Activated T-cell treated with anti-CD3 and anti-CD28 coated beads, Interleukin-2, amount 50 U/mL, for 72 hours (primary cell): Measurements from ENCODE around the gene LRRN2. TPM values are rescaled to one million over a fixed set of nuclear protein-coding genes. Genes with fewer than 3 reads are reported as not detected.

Source experiments
- ATAC-seq, 2 donors: fragments of 150-1000 bp; cut with Tn5 transposase; replicated peaks in 1 of 2; 2 replicates each; pipeline ENCODE4 v1.10.0; 2021; ENCODE audit warnings: moderate library complexity in 2 of 2, mild to moderate bottlenecking in 1 of 2
- DNase-seq, 2 donors: peaks; one replicate each; pipeline ENCODE4 v3.0.0; 2021 to 2022; ENCODE audit warnings: mixed read lengths in 1 of 2
- H3K27ac Mint-ChIP-seq: one replicate; pipeline ENCODE4 v1.8.0; 2022; ENCODE audit warnings: mild to moderate bottlenecking, moderate library complexity, mixed read lengths
- H3K27me3 Mint-ChIP-seq: one replicate; pipeline ENCODE4 v1.8.0; 2022; ENCODE audit warnings: low read depth, mixed read lengths
- H3K36me3 Mint-ChIP-seq, 2 donors: one replicate each; pipeline ENCODE4 v1.8.0; 2022; ENCODE audit warnings: mixed read lengths in 2 of 2, mild to moderate bottlenecking in 1 of 2; ENCODE audit not compliant: insufficient read depth in 2 of 2
- H3K4me1 Mint-ChIP-seq: one replicate; pipeline ENCODE4 v1.8.0; 2022; ENCODE audit warnings: low read depth, mixed read lengths
- H3K4me3 Mint-ChIP-seq, 2 donors: one replicate each; pipeline ENCODE4 v1.8.0; 2022; ENCODE audit warnings: mild to moderate bottlenecking in 2 of 2, mixed read lengths in 2 of 2, moderate library complexity in 2 of 2
- H3K9me3 Mint-ChIP-seq, 2 donors: one replicate each; pipeline ENCODE4 v1.8.0; 2022; ENCODE audit warnings: mixed read lengths in 2 of 2
- total RNA-seq, 2 donors: library from RNA; stranded (reverse); gene quantifications; one replicate each; pipeline ENCODE4 v1.2.3, GENCODE V29; 2022

LRRN2 gene
- total RNA-seq, 2 donors from 2014 or later: not detected

DNA sequence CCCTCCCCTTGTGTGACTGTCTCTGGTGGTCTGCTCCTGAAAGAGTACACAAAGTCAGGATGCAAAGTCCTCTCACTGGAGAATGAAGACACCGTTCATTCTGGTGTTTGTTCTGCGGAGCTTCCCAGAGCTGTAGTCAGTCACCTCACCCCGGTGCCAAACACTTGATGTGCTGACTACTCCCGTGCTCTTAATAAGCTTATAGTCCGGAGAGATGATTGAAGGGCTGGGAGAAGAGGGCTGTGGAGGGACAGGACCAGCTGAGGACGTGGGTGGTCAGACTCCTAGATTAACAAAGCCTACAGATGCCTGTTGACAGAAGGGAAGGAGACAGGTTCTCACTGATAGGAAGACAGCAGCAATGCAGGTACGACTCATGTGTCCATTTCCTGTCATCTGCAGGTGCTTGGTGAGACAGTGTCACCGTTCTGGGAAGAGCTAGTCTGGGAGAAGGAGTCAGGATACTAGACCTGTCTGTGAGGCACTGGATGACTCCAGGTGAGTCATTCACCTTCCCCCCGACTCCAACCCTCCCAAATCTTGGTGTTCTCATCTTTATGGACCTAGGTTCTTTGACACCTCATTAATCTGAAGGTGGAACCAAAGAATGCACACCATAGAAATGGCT is 40.4 kb upstream of the LRRN2 start:
- ATAC-seq (peak; percentile 6 to 50), DNase-seq (no peak)

DNA sequence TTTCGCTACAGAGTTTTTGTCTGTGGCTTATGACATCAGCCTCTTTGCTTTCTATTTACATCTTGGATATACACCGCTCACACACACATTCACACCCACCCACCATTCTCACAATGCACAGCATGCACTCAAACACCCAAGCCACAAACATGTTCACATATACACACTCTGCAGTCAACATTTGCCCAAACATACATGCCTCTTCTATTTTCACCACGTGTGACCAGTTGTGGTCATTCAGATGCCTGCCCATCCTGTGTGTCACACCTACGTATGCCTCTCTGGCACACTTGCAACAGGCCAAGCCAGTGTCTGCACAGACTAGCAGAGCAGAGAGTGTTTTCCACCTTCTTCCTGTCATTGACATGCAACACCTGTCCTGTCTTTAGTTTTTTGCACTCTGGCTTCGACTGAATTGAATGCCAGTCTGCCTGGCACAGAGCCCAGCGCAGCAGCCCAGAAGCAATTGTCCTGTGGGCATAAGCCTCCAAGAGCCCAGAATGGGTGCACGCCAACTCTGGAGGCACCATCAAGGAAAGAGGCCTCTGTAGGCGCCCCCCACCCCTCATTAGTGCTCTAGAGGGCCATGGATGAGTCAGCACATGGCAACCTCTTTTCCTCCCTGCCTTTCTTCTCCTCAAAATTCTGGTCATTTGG is 37.7 kb upstream of the LRRN2 start:
- no peak overlapping the region for H3K27ac Mint-ChIP-seq

More for the DNA sequence above, 40.4 kb upstream of the LRRN2 start:
- peaks cover 21% of the 10 kb centered on the region for H3K4me1 Mint-ChIP-seq
- no peaks in the 10 kb centered on the region for H3K36me3 Mint-ChIP-seq
- H3K9me3 Mint-ChIP-seq: no peaks in the 10 kb centered on the region
- peaks cover 16% of the 10 kb centered on the region for H3K27me3 Mint-ChIP-seq
- no peak overlapping the region for H3K4me3 Mint-ChIP-seq
- H3K27ac Mint-ChIP-seq: no peak overlapping the region

DNA sequence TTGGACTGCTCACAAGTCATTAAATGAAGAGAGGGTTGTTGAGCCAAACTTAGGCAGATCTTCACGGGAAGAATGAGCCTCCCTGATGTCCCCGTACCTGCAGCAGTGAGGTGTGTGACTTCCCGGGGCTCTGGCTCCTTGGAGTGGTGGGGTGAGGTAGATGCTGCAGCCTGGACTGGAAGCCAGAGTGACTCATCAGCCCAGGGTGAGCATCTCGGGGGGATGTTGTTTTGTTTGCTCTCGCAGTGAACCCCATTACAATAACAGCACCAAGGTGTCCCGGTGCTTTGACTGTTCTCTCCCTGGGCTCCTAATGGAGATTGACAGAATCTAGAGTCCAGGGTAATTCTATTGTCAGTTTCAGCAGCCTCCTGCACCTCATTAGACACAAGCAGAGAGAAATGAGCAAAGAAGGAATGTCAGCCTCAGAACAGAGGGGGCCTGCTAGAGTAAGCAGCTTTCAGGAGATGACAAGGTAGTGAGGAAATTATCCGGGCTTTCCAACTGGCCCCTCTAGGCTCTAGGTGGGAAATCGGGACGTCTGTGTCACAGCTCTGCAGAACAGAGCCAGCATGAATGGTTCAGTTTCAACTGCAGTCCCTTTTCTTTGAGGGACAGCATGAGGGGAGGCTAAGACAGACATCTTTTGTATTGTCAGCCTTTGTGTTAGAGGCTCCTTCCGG is 36.0 kb upstream of the LRRN2 start:
- Mint-ChIP-seq H3K9me3 (no peaks in the 10 kb centered on the region), H3K4me3 (no peak overlapping the region), H3K27ac (no peak overlapping the region), H3K4me1 (peaks cover 19% of the 10 kb centered on the region), H3K36me3 (no peaks in the 10 kb centered on the region), H3K27me3 (peaks cover 9% of the 10 kb centered on the region)
- DNase-seq: no peak
- no peak for ATAC-seq

More for the DNA sequence above, 37.7 kb upstream of the LRRN2 start:
- Mint-ChIP-seq H3K4me1 (peaks cover 21% of the 10 kb centered on the region), H3K36me3 (no peaks in the 10 kb centered on the region), H3K4me3 (no peak overlapping the region), H3K27me3 (peaks cover 12% of the 10 kb centered on the region), H3K9me3 (no peaks in the 10 kb centered on the region)
- ATAC-seq: peak; percentile 63 to 80
- DNase-seq: peak; percentile 7

DNA sequence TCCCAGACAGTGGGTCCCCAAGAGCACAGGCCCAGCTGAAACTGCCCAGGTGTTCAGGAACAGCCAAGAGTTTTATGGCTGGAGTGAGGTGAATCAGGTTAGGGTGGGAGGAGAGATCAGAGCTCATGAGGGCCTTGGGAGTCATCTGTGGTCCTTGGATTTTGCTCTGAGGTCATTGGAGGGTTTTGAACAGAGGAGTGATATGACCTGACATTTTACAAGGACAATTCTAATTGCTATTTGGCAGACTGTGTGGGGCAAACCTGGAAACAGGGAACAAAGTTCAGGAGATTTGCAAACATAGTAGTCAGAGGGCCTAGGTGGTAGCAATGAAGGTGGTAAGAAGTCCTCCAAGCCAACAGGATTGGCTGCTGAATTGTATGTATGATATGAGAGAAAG is 31.1 kb upstream of the LRRN2 start:
- Mint-ChIP-seq H3K9me3 (no peaks in the 10 kb centered on the region), H3K4me1 (no peaks in the 10 kb centered on the region), H3K4me3 (no peak overlapping the region), H3K27ac (no peak overlapping the region), H3K36me3 (no peaks in the 10 kb centered on the region), H3K27me3 (peaks cover 16% of the 10 kb centered on the region)
- ATAC-seq: no peak
- DNase-seq: no peak

DNA sequence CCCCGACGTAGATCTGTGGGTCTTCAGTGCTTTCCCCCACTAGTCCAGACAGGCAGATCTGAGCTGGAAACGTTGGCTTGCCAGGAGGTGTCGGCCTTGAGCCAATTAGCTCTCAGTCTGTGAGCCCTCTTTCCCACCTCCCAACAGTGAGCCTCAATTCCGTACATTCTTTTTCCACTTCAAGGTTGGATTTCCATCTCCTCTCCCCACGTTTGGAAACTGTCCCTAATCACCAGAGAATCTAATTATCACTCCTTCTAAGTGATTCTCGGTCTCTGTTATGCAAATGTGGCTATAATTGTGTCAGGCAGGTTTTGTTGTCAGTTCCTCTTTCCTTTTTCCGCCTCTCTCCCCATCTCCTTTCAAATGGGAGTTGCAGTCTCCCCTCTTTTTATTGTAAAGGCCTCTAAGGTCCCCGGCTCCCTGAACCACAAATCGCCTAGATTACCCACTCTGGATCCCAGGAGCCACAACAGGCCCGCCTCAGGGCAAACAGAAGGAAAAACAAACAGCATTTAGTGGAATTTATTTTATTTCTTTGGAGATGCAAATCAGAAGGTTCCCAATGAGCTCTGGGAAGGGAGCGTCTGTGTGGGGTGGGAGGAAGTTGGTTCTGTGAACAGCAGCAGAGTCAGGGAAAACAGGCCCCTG is 29.4 kb upstream of the LRRN2 start:
- H3K4me1 Mint-ChIP-seq: no peaks in the 10 kb centered on the region
- H3K27ac Mint-ChIP-seq: no peak overlapping the region

DNA sequence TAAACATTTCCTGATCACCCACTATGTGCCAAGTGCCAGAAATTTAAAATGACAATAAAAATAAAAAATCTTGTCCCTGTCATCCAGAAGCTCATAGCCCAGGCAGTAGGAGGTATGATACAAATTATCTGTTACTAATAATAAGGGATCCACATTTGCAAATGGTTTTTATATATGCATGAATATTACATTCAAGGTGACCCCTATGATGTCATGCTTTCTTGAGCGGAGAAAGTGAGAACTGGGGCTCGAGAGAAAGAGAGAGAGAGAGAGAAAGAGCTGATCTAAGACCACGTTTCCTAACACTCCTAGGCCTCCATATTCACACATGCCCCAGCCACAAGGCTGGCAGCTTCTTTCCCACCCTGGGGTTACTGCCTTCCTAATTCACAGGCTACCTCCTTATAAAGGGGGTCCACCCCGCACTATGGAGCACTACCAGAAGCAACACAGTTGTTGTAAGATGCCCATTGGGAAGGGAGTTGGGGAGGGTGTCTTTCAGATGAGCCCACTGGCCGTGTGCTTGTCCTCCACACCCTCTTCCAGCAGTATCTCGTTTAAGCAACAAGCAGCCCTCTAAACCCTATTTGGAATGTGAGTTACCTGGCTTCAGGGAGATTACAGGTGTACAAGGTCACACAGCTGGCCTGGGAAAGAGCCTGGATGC is 28.8 kb upstream of the LRRN2 start:
- H3K4me1 Mint-ChIP-seq: no peaks in the 10 kb centered on the region
- H3K27ac Mint-ChIP-seq: no peak overlapping the region
- DNase-seq: no peak
- no peaks in the 10 kb centered on the region for H3K36me3 Mint-ChIP-seq
- H3K4me3 Mint-ChIP-seq: no peak overlapping the region
- peaks cover 16% of the 10 kb centered on the region for H3K27me3 Mint-ChIP-seq
- no peak for ATAC-seq
- H3K9me3 Mint-ChIP-seq: no peaks in the 10 kb centered on the region

More for the DNA sequence above, 29.4 kb upstream of the LRRN2 start:
- DNase-seq: no peak
- no peaks in the 10 kb centered on the region for H3K36me3 Mint-ChIP-seq
- ATAC-seq: no peak
- peaks cover 16% of the 10 kb centered on the region for H3K27me3 Mint-ChIP-seq
- no peaks in the 10 kb centered on the region for H3K9me3 Mint-ChIP-seq
- H3K4me3 Mint-ChIP-seq: no peak overlapping the region

DNA sequence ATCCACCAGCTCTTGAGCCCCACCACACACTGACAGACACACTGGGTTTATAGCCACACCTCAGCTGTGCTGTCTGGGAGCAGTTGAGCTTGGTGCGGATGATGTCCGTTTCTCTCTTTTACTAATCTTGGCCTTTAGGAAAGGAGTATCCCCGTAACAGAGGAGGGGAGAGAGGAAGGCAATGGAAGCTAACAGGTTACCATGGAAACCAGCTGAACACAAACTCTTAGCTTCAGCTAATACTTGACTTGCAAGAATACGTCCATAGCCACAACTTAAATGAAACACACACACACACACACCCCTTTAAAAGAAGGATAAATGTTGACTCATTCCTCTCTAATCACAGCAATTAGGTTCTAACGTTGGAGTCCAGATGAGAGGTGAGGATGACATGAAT is 28.0 kb upstream of the LRRN2 start:
- Mint-ChIP-seq H3K27me3 (peaks cover 16% of the 10 kb centered on the region), H3K4me3 (no peak overlapping the region), H3K9me3 (no peaks in the 10 kb centered on the region), H3K4me1 (no peaks in the 10 kb centered on the region), H3K36me3 (no peaks in the 10 kb centered on the region), H3K27ac (no peak overlapping the region)
- DNase-seq: no peak
- ATAC-seq: no peak

DNA sequence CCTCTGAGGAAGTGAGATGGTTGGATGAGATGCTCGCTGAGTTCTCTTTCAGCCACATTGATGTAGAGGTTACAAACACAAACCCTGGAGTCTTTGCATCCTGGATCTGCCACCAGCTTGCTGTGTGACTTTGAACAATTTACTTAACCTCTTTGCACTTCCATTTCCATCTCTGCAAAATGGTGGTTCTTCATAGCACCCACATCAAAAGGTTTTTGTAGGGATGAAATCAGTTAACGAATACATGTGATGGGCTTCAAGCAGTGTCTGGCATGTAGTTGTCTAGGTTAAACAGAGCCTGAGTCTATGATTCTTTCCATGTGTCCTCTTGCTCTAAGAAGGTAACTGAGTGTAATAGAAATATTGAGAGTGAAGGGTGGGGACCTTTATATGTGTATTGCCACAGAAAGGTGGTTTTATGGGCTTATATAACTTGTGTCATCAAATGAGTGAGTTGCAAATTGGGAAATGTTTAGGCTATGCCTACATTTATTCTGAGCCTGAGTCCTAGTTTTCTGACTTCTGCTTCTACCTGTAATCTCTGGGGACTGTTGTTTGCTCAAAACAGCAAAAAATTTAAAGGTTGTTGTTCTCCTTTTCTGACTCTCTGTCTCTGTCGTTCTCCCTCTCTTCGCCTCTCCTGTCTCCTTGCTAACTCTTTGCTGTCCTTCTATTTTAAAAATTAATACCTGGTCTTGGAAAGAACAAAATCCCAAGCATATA is 27.3 kb upstream of the LRRN2 start:
- ATAC-seq (no peak), DNase-seq (no peak)
- no peaks in the 10 kb centered on the region for H3K36me3 Mint-ChIP-seq
- H3K4me1 Mint-ChIP-seq: peaks cover 1% of the 10 kb centered on the region
- no peak overlapping the region for H3K4me3 Mint-ChIP-seq
- H3K27ac Mint-ChIP-seq: no peak overlapping the region
- H3K27me3 Mint-ChIP-seq: peaks cover 16% of the 10 kb centered on the region
- H3K9me3 Mint-ChIP-seq: no peaks in the 10 kb centered on the region

DNA sequence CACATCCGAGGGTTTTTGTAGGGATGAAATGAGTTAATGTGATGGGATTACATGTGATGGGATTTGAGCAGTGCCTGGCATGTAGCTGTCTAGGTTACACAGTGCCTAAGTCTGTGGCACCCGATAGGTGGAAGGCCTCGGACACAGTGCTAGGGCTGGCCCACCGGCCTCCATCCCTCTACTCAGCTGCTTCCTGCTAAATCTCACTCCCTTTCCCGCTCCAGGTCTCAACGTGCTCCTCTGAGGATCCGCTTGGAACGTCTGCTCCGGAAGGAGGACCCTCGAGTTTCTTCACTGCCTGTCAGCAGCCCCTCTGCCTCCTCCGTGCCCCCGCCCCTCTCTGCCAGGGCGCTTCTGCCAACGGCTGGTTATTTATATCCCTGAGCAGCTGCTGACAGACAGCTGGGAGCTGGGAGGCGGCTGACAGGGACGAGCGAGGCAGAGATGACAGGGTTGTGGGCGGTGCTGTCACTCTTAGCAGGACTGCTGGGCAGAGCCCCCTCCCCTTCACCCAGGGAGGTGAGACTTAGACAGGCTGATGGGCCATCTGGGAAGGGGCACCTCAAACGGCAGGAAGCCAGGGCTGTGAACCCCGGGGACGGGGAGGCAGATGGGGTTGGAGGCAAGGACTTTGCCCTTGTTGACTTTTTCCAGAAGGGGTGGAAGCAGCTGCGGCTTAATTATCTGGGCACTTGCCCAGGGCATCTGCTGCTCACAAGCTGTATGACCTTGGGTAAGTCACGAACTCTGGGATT is 26.6 kb upstream of the LRRN2 start:
- ATAC-seq (no peak), DNase-seq (no peak)
- Mint-ChIP-seq H3K9me3 (no peaks in the 10 kb centered on the region), H3K27me3 (peaks cover 16% of the 10 kb centered on the region), H3K36me3 (no peaks in the 10 kb centered on the region), H3K4me3 (no peak overlapping the region), H3K27ac (no peak overlapping the region), H3K4me1 (peaks cover 8% of the 10 kb centered on the region)

DNA sequence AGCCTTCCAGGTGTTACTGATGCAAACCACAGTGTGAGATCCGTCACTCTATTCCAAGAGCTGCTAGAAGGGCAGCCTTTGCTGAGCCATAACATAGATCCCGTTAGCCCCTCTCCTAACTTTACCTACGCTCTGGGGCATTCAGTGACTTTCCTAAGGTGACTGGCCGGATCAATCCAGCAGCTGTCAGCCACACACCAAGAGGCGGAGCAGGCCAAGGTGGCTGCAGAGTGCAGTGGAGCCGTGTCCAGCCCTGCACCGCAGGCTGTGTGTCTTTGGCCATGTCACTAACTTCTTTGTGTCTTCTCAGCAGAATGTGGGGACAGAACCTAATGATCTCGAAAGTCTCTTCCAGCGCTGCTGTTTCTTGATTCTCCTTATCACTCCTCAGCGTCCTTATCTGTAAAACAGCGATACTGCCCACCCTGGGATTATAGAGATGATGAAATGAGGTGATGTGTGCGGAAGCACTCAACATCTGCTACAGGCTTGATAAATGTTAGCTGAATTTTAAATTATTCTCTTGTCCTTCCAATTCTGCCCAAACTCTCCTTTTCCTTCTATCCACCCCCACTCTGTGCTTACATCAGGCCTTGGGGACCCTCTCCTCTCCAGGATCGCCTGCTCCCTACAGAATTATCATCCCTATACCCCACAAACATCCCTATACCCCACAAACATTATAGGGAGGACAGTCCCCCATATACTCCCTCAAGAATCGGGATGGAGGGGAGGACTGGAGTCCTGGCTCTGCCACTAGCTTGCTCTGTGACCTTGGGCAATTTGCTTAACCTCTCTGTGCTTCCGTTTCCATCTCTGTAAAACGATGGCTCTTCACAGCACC is 25.8 kb upstream of the LRRN2 start:
- no peak overlapping the region for H3K27ac Mint-ChIP-seq
- peaks cover 16% of the 10 kb centered on the region for H3K27me3 Mint-ChIP-seq
- H3K4me3 Mint-ChIP-seq: no peak overlapping the region
- DNase-seq (no peak), ATAC-seq (no peak)
- H3K36me3 Mint-ChIP-seq: no peaks in the 10 kb centered on the region
- no peaks in the 10 kb centered on the region for H3K9me3 Mint-ChIP-seq
- peaks cover 16% of the 10 kb centered on the region for H3K4me1 Mint-ChIP-seq
